HG02610 (cell line): Measurements from ENCODE around the gene IMMP1L.

ENCODE experiments used
- ATAC-seq: cut with Tn5 transposase; IDR thresholded peaks from one replicate; pipeline ENCODE4 v1.9.1; 2021; ENCODE audit warnings: mild to moderate bottlenecking, moderate library complexity; ENCODE audit not compliant: unreplicated experiment

The IMMP1L gene

GRCh38 chr11:31404614-31405013, 104.8 kb downstream of the IMMP1L start:
- ATAC-seq: no peak

DNA sequence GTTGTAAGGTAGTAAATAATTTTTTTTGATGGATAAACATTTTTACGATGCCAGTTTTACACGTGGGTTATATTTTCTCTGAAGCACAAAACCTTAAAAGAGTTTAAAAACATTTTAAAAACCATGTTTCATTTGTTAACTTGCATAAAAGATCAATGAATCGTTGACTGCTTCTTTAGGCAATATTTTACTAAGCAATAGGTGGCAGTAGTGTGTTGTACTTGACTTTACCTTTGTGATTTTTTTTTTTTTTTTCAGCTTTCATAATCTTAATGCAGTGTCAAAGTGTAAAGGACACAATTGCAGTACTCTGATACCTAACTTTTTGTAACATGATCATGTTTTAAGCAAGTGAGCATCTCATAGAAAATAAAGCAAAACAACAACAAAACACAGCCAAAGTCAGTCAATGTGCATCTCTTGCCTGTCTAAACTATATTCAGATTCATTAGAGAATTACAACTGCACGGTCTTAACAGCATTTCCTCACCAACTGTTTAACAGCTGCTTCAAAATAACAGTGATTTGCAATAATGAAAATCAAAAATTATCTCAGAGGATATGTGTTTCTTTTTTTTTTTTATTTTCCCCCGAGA, 112.1 kb downstream of the IMMP1L start:
- no peak for ATAC-seq

- no peak for ATAC-seq
Observed at GRCh38 chr11:31387379-31387778, 122.0 kb downstream of the IMMP1L start.

- no peak for ATAC-seq
Observed at GRCh38 chr11:31383116-31383515, 126.3 kb downstream of the IMMP1L start.
